ENCODE results near the gene UBXN10.

DNA sequence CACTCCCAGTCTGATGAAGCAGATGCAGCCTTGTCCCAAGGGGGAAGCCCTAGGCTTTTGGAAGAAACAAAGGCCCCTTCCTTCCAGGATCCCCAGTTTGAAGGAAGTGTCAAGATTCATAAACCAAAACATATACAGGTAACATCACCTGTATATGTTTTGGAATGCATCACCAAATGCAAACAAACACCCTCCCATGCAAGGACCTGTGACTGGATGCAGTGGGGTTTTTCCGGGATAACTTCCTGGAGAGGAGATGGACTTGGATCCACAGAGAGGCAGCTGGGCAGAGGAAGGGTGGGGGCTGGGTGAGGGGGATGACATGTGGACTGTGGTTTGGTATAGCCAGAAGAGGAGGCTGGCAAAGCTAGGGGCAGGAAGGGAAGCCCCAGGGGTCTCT, 48.3 kb upstream of the UBXN10 start:
- TF ChIP-seq, protein P1, sequence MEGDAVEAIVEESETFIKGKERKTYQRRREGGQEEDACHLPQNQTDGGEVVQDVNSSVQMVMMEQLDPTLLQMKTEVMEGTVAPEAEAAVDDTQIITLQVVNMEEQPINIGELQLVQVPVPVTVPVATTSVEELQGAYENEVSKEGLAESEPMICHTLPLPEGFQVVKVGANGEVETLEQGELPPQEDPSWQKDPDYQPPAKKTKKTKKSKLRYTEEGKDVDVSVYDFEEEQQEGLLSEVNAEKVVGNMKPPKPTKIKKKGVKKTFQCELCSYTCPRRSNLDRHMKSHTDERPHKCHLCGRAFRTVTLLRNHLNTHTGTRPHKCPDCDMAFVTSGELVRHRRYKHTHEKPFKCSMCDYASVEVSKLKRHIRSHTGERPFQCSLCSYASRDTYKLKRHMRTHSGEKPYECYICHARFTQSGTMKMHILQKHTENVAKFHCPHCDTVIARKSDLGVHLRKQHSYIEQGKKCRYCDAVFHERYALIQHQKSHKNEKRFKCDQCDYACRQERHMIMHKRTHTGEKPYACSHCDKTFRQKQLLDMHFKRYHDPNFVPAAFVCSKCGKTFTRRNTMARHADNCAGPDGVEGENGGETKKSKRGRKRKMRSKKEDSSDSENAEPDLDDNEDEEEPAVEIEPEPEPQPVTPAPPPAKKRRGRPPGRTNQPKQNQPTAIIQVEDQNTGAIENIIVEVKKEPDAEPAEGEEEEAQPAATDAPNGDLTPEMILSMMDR (IDR thresholded peaks at IDR 0.05; ENCODE audit: low read depth, low read length, missing input control), result no peak
- no peak for TF ChIP-seq JUND (IDR thresholded peaks at IDR 0.05)
- TF ChIP-seq, protein P2, sequence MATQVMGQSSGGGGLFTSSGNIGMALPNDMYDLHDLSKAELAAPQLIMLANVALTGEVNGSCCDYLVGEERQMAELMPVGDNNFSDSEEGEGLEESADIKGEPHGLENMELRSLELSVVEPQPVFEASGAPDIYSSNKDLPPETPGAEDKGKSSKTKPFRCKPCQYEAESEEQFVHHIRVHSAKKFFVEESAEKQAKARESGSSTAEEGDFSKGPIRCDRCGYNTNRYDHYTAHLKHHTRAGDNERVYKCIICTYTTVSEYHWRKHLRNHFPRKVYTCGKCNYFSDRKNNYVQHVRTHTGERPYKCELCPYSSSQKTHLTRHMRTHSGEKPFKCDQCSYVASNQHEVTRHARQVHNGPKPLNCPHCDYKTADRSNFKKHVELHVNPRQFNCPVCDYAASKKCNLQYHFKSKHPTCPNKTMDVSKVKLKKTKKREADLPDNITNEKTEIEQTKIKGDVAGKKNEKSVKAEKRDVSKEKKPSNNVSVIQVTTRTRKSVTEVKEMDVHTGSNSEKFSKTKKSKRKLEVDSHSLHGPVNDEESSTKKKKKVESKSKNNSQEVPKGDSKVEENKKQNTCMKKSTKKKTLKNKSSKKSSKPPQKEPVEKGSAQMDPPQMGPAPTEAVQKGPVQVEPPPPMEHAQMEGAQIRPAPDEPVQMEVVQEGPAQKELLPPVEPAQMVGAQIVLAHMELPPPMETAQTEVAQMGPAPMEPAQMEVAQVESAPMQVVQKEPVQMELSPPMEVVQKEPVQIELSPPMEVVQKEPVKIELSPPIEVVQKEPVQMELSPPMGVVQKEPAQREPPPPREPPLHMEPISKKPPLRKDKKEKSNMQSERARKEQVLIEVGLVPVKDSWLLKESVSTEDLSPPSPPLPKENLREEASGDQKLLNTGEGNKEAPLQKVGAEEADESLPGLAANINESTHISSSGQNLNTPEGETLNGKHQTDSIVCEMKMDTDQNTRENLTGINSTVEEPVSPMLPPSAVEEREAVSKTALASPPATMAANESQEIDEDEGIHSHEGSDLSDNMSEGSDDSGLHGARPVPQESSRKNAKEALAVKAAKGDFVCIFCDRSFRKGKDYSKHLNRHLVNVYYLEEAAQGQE (IDR thresholded peaks at IDR 0.05), result no peak
- no peak for TF ChIP-seq EGR1 (IDR thresholded peaks at IDR 0.05; ENCODE audit: low read depth in 2 of 2)
- TF ChIP-seq, protein P3, sequence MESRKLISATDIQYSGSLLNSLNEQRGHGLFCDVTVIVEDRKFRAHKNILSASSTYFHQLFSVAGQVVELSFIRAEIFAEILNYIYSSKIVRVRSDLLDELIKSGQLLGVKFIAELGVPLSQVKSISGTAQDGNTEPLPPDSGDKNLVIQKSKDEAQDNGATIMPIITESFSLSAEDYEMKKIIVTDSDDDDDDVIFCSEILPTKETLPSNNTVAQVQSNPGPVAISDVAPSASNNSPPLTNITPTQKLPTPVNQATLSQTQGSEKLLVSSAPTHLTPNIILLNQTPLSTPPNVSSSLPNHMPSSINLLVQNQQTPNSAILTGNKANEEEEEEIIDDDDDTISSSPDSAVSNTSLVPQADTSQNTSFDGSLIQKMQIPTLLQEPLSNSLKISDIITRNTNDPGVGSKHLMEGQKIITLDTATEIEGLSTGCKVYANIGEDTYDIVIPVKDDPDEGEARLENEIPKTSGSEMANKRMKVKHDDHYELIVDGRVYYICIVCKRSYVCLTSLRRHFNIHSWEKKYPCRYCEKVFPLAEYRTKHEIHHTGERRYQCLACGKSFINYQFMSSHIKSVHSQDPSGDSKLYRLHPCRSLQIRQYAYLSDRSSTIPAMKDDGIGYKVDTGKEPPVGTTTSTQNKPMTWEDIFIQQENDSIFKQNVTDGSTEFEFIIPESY (IDR thresholded peaks at IDR 0.05), result no peak
- no peak for TF ChIP-seq SP1 (IDR thresholded peaks at IDR 0.05)
- TF ChIP-seq, protein P4, sequence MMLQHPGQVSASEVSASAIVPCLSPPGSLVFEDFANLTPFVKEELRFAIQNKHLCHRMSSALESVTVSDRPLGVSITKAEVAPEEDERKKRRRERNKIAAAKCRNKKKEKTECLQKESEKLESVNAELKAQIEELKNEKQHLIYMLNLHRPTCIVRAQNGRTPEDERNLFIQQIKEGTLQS (IDR thresholded peaks at IDR 0.05), result no peak
- no peak for TF ChIP-seq GABPA (IDR thresholded peaks at IDR 0.05 in 1 of 2, conservative IDR thresholded peaks at IDR 0.05 in 1 of 2)
- no peak for TF ChIP-seq TAF1 (conservative IDR thresholded peaks at IDR 0.05)
- TF ChIP-seq, protein P5, sequence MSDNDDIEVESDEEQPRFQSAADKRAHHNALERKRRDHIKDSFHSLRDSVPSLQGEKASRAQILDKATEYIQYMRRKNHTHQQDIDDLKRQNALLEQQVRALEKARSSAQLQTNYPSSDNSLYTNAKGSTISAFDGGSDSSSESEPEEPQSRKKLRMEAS (IDR thresholded peaks at IDR 0.05), result no peak

Data from liver (tissue), 3 donors.